ENCODE data around the gene SYNDIG1. TPM values are rescaled to one million over a fixed set of nuclear protein-coding genes. Genes with fewer than 3 reads are reported as not detected.

SYNDIG1 gene
- total RNA-seq, 4 donors from 2014 or later: 0.51 to 3.4 (median 2.8) TPM; not detected in 1

DNA sequence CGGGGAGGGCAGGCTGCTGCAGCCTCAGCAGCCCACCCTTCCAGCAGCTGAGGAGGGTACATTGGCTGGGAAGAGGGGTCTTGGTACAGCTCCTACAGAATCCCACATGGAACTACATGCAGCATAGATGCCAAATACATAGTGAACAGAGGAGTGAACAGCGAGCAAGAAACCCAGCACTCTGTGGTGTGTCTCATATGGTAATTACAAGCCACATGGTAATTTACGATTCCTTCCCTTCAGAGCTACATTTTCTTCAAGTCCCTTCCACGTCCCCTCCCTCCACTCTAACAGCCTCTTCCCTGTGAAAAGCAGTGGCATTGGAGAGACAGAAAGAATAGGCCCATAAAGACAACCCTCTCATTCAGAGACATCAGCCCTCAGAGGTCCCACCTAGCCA, 167.7 kb downstream of the SYNDIG1 start:
- Histone ChIP-seq H3K9me3 (no peaks in the 10 kb centered on the region), H3K4me1 (no peaks in the 10 kb centered on the region), H3K27ac (no peak overlapping the region), H3K4me3 (no peak overlapping the region), H3K36me3 (no peaks in the 10 kb centered on the region), H3K27me3 (no peaks in the 10 kb centered on the region)
- no peak for DNase-seq
- intact Hi-C loops (cut with DNase I; ENCODE audit: low total_unique reads): no loop called here
- TF ChIP-seq POLR2A (IDR thresholded peaks at IDR 0.05) (no peak), CTCF (IDR thresholded peaks at IDR 0.05) (no peak)

DNA sequence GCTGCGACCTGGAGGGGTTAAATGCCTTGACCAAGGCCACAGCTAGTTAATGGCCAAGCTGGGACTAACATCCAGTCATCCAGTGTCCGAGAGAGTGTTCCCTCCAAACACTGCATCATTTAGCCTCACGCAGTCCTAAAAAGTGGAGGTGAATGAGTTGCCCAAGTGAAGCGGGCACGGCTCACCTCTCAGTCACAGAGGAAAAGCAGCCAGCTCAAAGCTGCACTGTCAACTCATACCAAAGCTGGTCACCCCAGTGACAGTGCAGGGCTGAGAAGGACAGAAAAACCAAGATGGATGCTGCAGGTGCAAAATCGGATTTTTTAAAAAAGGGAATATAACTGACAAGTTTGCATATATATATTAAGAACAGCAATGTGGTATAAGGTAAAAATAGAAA, 168.5 kb downstream of the SYNDIG1 start:
- no peak overlapping the region for H3K27ac ChIP-seq
- H3K36me3 ChIP-seq: no peaks in the 10 kb centered on the region
- no peak overlapping the region for H3K4me3 ChIP-seq
- H3K27me3 ChIP-seq: no peaks in the 10 kb centered on the region
- DNase-seq: no peak
- TF ChIP-seq POLR2A (IDR thresholded peaks at IDR 0.05) (no peak), CTCF (IDR thresholded peaks at IDR 0.05) (no peak)
- no peaks in the 10 kb centered on the region for H3K4me1 ChIP-seq
- intact Hi-C loops (cut with DNase I; ENCODE audit: low total_unique reads): no loop called here
- no peaks in the 10 kb centered on the region for H3K9me3 ChIP-seq

DNA sequence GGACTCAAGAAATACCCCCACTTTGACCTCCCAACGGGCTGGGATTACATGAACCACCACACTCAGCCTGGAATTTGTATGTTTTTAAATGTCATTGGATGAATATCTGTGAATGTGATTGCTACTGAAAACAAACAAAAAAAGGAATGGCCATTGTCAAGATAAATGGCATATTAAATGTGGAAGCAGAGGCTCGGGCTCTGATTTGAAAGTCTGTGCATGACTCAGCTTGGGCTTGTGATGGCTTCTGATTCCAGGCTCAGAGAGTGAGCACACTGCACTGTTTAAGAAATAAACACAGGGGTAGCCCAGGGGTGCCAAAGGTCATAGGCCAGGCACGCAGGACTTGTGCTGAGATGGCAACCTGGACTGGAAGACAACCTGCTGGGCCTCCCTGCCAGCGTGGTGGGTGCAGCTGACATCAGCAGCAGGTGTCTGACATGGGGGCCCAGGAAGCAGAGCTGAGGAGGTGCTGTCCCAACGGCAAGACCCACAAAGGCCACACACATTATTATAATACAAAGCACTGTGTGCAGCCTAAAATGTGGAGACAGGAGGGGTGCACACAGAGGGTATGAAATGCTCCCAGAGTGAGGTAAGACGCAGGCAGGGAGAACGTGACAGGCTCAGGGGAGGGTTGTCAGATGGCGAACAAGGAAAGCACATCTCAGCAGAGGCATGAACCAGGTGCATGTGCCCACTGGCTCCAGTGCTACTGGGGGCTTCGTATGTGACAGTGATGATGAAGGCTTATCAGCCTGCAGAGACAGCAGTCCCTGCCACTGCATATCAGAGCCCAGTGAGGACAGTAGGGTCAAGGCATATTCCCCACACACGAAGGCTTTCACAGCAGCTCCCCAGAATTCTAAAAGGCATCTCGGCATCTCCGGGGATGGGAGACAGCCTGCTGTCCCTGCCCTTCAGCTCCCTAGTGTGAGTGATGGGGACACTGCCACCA, 169.4 kb downstream of the SYNDIG1 start:
- no peak for DNase-seq

DNA sequence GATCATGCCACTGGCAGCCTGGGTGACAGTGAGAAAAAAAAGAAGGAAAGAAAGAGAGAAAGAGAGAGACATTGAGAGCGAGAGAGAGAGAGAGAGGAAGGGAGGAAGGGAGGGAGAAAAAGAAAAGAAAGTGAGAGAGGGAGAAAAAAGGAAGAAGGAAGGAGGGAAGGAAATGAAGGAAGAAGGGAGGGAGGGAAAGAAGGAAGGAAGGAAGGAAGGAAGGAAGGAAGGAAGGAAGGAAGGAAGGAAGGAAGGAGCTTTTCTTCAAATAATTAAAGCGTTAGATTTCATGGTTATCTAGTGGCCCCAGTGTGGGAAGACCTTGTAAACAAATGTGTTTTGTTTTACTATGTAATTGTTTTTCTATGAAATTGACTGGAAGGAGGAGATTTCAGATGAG, 170.8 kb downstream of the SYNDIG1 start:
- no peaks in the 10 kb centered on the region for H3K27me3 ChIP-seq
- intact Hi-C loops (cut with DNase I; ENCODE audit: low total_unique reads): no loop called here
- H3K4me3 ChIP-seq: no peak overlapping the region
- no peak overlapping the region for H3K27ac ChIP-seq
- no peak for DNase-seq
- H3K4me1 ChIP-seq: no peaks in the 10 kb centered on the region
- H3K9me3 ChIP-seq: no peaks in the 10 kb centered on the region
- TF ChIP-seq CTCF (IDR thresholded peaks at IDR 0.05) (no peak), POLR2A (IDR thresholded peaks at IDR 0.05) (no peak)
- no peaks in the 10 kb centered on the region for H3K36me3 ChIP-seq

More for the DNA sequence above, 169.4 kb downstream of the SYNDIG1 start:
- Histone ChIP-seq H3K36me3 (no peaks in the 10 kb centered on the region), H3K9me3 (no peaks in the 10 kb centered on the region), H3K27me3 (no peaks in the 10 kb centered on the region), H3K27ac (no peak overlapping the region), H3K4me1 (no peaks in the 10 kb centered on the region), H3K4me3 (no peak overlapping the region)
- intact Hi-C loops (cut with DNase I; ENCODE audit: low total_unique reads): no loop called here
- no peak for TF ChIP-seq CTCF (IDR thresholded peaks at IDR 0.05)
- TF ChIP-seq POLR2A (IDR thresholded peaks at IDR 0.05): no peak

GRCh38 chr20:24640686-24641085, 171.3 kb downstream of the SYNDIG1 start:
- intact Hi-C loops (cut with DNase I; ENCODE audit: low total_unique reads): no loop called here
- Histone ChIP-seq H3K4me1 (no peaks in the 10 kb centered on the region), H3K27me3 (no peaks in the 10 kb centered on the region), H3K27ac (no peak overlapping the region), H3K9me3 (no peaks in the 10 kb centered on the region), H3K36me3 (no peaks in the 10 kb centered on the region), H3K4me3 (no peak overlapping the region)
- no peak for DNase-seq
- TF ChIP-seq POLR2A (IDR thresholded peaks at IDR 0.05) (no peak), CTCF (IDR thresholded peaks at IDR 0.05) (no peak)

All from uterus (tissue), 4 donors.